Thoracic aorta (tissue), 2 donors: ENCODE data around the gene GH1. TPM values are rescaled to one million over a fixed set of nuclear protein-coding genes. Genes with fewer than 3 reads are reported as not detected.

Experiments used
- ATAC-seq: fragments of 150-250 bp; one replicate; pipeline ENCODE4 v1.8.0; 2017; ENCODE audit warnings: low read depth; ENCODE audit not compliant: insufficient number of reproducible peaks, low FRiP score
- DNase-seq: peaks from one replicate; pipeline ENCODE4 v3.0.0-alpha.2; 2020; ENCODE audit warnings: low spot score
- H3K27ac ChIP-seq, 2 donors: fragments of 200-600 bp; sonication (generic); 1 replicate in 1 of 2; 2 replicates in 1 of 2; pipeline ENCODE4 v1.5.1; 2016; ENCODE audit warnings: mild to moderate bottlenecking in 2 of 2, moderate library complexity in 2 of 2
- H3K27me3 ChIP-seq: fragments of 200-600 bp; sonication (generic); replicated peaks from 2 replicates; pipeline ENCODE4 v1.6.0; 2016; ENCODE audit warnings: mild to moderate bottlenecking; ENCODE audit not compliant: insufficient read depth
- H3K36me3 ChIP-seq: fragments of 200-600 bp; sonication (generic); one replicate; pipeline ENCODE4 v1.5.1; 2016
- H3K4me1 ChIP-seq, 2 donors: fragments of 200-600 bp; sonication (generic); 1 replicate in 1 of 2; 2 replicates in 1 of 2; pipeline versions ENCODE4 v1.5.1 to v1.6.0; 2016; ENCODE audit warnings: low read depth in 2 of 2, mild to moderate bottlenecking in 1 of 2; ENCODE audit not compliant: control insufficient read depth in 1 of 2
- H3K4me3 ChIP-seq: fragments of 200-600 bp; sonication (generic); 2 replicates; pipeline ENCODE4 v1.5.1; 2016; ENCODE audit warnings: mild to moderate bottlenecking
- H3K9me3 ChIP-seq: fragments of 200-600 bp; sonication (generic); 2 replicates; pipeline ENCODE4 v1.5.1; 2016
- total RNA-seq, 2 donors: library from RNA; depleted of rRNA; stranded (reverse); fragments of >200 nt; gene quantifications; one replicate each; pipeline versions ENCODE4 v1.1.0 to v1.2.3, GENCODE V29; 2016
- TF ChIP-seq, protein P1 (sequence below): fragments of 200-600 bp; sonication (generic); IDR thresholded peaks from one replicate; pipeline ENCODE4 v1.5.1; 2019; ENCODE audit warnings: antibody characterized with exemption

GH1 gene
- total RNA-seq, 2 donors from 2014 or later = not detected

DNA sequence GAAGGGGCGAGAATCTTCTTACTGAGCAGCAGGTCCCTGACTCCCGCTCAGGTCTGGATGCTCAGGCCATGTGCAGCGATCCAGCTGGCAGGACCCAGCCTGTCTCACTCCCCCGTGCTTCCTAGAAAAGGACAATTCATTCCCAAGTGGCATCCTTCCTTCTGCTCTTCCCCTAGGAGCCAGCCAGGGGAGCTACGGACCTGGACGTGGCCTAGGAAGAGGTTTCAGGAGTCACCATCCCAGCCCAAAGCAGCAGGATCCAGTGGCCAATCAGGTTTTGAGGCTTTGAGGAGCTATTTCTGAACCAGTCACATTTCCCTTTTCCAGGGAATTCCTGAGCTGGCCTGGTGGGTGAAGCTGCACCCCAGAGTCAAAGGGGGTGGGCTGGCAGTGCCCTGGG, 21.2 kb upstream of the GH1 start:
- no peaks in the 10 kb centered on the region for H3K36me3 ChIP-seq
- H3K4me3 ChIP-seq = no peak overlapping the region
- no peaks in the 10 kb centered on the region for H3K9me3 ChIP-seq
- DNase-seq (no peak), ATAC-seq (no peak)
- H3K27ac ChIP-seq = no peak overlapping the region
- TF ChIP-seq, protein P1, sequence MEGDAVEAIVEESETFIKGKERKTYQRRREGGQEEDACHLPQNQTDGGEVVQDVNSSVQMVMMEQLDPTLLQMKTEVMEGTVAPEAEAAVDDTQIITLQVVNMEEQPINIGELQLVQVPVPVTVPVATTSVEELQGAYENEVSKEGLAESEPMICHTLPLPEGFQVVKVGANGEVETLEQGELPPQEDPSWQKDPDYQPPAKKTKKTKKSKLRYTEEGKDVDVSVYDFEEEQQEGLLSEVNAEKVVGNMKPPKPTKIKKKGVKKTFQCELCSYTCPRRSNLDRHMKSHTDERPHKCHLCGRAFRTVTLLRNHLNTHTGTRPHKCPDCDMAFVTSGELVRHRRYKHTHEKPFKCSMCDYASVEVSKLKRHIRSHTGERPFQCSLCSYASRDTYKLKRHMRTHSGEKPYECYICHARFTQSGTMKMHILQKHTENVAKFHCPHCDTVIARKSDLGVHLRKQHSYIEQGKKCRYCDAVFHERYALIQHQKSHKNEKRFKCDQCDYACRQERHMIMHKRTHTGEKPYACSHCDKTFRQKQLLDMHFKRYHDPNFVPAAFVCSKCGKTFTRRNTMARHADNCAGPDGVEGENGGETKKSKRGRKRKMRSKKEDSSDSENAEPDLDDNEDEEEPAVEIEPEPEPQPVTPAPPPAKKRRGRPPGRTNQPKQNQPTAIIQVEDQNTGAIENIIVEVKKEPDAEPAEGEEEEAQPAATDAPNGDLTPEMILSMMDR = no peak
- no peaks in the 10 kb centered on the region for H3K27me3 ChIP-seq
- H3K4me1 ChIP-seq = no peaks in the 10 kb centered on the region

DNA sequence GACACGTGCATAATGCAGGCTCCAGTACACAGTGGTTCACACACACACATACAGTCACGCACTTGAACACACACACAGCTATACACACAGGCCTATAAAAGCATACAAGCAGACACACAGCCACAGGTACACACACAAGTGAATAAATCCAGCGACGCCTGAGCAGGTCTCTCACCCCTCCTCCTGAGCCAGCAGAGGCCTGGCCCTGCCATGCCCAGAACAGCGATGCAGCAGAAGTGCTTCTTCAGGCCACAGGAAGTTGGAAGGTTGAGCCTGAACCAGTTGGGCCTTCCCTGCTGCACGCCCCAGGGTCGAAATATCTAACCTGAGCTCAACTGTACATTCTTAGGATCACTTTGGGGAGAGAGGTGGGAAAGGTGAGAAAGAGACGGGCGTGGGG, 20.8 kb upstream of the GH1 start:
- Histone ChIP-seq H3K4me1 (no peaks in the 10 kb centered on the region), H3K27ac (no peak overlapping the region), H3K27me3 (no peaks in the 10 kb centered on the region), H3K36me3 (no peaks in the 10 kb centered on the region), H3K4me3 (no peak overlapping the region), H3K9me3 (no peaks in the 10 kb centered on the region)
- DNase-seq (no peak), ATAC-seq (no peak)
- TF ChIP-seq, protein P1 = no peak

DNA sequence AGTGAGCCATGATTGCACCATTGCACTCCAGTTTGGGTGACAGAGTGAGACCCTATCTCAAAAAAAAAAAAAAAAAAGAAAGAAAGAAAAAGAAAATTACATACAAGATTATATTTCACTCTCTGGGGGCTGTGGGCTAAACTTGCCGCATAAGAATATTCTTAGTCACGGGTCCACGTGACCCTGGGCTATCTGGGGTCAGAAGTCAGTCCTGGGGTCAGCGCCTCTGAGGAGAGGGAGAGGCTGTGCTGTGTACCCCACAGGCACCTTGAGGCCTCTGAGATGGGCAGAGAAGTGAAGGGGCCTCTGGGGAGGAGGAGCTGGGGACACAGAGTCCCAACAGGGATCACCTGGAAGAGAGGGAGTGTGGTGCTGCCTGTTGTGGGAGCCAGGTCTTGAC, 19.3 kb upstream of the GH1 start:
- Histone ChIP-seq H3K4me1 (no peaks in the 10 kb centered on the region), H3K27me3 (no peaks in the 10 kb centered on the region), H3K36me3 (no peaks in the 10 kb centered on the region), H3K27ac (no peak overlapping the region), H3K4me3 (no peak overlapping the region), H3K9me3 (no peaks in the 10 kb centered on the region)
- TF ChIP-seq, protein P1 = no peak
- no peak for ATAC-seq
- DNase-seq = no peak

DNA sequence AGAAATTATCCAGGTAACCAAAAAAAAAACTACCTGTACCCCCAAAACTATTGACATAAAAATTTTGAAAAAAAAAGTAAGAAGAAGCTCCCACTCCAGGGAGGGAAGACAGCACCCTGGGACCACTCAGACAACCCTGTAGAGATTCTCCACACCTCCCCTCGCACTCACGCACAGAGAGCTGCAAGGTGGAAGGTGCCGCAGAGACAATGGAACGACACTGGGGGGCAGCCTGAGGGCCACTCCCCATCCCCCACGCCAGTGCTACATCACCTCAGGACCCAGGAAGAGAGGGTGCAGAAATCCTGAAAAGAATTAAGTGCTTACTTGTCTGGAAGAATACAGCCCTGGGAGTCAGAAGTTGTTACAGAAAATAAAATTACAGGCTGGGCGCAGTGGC, 18.7 kb upstream of the GH1 start:
- H3K27me3 ChIP-seq = no peaks in the 10 kb centered on the region
- TF ChIP-seq, protein P1 = no peak
- H3K9me3 ChIP-seq = no peaks in the 10 kb centered on the region
- no peak overlapping the region for H3K27ac ChIP-seq
- DNase-seq (no peak), ATAC-seq (no peak)
- H3K4me1 ChIP-seq = no peaks in the 10 kb centered on the region
- H3K36me3 ChIP-seq = no peaks in the 10 kb centered on the region
- no peak overlapping the region for H3K4me3 ChIP-seq

DNA sequence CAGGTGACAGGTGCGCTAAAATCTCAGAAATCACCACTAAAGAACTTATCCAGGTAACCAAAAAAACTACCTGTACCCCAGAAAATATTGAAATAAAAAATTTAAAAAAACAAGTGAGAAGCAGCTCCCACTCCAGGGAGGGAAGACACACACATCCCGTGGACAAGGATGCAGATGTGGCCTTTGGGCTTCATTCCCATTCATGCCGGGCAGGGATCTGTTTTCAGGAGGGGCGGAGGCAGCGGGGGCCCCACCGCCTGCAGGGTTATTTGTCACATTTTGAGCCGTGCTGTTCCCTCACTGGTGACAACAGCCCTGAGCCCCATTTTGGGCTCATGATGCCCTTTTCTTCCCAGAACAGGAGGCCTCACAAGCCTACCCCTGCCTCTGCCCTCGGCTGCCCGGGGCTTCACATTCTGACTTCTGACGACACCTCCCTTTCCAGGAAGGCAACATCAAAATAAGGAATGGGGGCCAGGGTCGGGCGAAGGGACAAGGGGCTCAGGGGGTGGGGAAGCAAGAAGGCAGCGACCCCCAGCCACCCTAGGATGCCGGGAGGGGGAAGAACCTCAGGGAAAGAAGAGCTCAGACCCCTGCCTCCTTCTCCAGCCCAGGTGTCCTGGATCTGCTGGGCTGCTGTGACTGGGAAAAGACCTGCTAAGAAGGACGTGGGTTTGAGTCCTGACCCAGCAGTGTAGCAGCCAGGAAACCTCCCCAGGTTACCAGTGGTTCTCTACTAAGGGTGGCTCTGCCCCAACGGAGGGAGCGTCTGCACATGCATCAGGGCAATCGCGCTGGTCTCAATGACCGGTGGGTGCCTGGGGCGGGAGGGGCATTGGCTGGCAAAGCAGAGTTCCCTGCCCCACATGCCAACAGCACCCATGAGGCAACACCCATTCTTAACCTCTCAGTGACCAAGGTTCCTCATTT, 15.8 kb upstream of the GH1 start:
- no peak overlapping the region for H3K4me3 ChIP-seq

More for the DNA sequence above, 15.8 kb upstream of the GH1 start:
- Histone ChIP-seq H3K27ac (no peak overlapping the region), H3K9me3 (no peaks in the 10 kb centered on the region), H3K4me1 (no peaks in the 10 kb centered on the region), H3K36me3 (no peaks in the 10 kb centered on the region), H3K27me3 (no peaks in the 10 kb centered on the region)
- no peak for ATAC-seq
- DNase-seq = no peak
- TF ChIP-seq, protein P1 = no peak
